H1 (cell line): ENCODE results near the gene PDZRN3. TPM values are rescaled to one million over a fixed set of nuclear protein-coding genes. Genes with fewer than 3 reads are reported as not detected.

Experiments used
- EP300 ChIP-seq, 2 experiments: IDR thresholded peaks; 1 replicate in 1 of 2; 2 replicates in 1 of 2; pipeline ENCODE4 v1.6.1; 2011 to 2012; ENCODE audit warnings: low read depth in 2 of 2, low read length in 2 of 2, mild to moderate bottlenecking in 2 of 2, borderline replicate concordance in 1 of 2, inconsistent platforms in 1 of 2, moderate library complexity in 1 of 2
- RBBP5 ChIP-seq: IDR thresholded peaks from 2 replicates; pipeline ENCODE4 v1.7.1; 2012; ENCODE audit warnings: low read depth, mild to moderate bottlenecking, inconsistent platforms, low read length, moderate library complexity, borderline replicate concordance
- RXRA ChIP-seq: IDR thresholded peaks from 2 replicates; pipeline ENCODE4 v1.6.1; 2011; ENCODE audit warnings: low read depth, mild to moderate bottlenecking, low read length, moderate library complexity; ENCODE audit not compliant: insufficient read depth
- SP1 ChIP-seq: IDR thresholded peaks from 2 replicates; pipeline ENCODE4 v1.6.1; 2011; ENCODE audit warnings: low read depth, low read length
- polyA plus RNA-seq, 7 experiments: library from polyadenylated mRNA; depleted of rRNA in 3 of 7; stranded (reverse) in 5 of 7; unstranded in 2 of 7; fragments of >200 nt in 5 of 7; fragments of 200-250 nt in 2 of 7; gene quantifications; 1 replicate in 5 of 7; 2 replicates in 1 of 7; 4 replicates in 1 of 7; pipeline versions ENCODE4 v1.2.1 to v1.2.3, GENCODE V29; 2011 to 2013; ENCODE audit warnings: missing spikeins in 2 of 7, mixed read lengths in 2 of 7
- total RNA-seq: library from RNA; stranded (reverse); fragmentation: NEBNext Ultra II Directional; extraction: Animal tissue kit (Norgen Biotek cat#: 25700); gene quantifications from 2 replicates; pipeline ENCODE4 v1.2.1, GENCODE V29; 2021
- TF ChIP-seq, protein P1 (sequence below): IDR thresholded peaks from 2 replicates; pipeline ENCODE4 v1.6.1; 2011; ENCODE audit warnings: low read length, improper control_type of control experiment
- TF ChIP-seq, protein P2 (sequence below): IDR thresholded peaks from 2 replicates; pipeline ENCODE4 v1.6.1; 2012; ENCODE audit warnings: inconsistent platforms

Gene PDZRN3
- total and polyA plus RNA-seq, 2 of the 8 experiments (the other 6 are each of a cell fraction or from before 2014, with no cell fraction given): 4.2 to 20.5 TPM

DNA sequence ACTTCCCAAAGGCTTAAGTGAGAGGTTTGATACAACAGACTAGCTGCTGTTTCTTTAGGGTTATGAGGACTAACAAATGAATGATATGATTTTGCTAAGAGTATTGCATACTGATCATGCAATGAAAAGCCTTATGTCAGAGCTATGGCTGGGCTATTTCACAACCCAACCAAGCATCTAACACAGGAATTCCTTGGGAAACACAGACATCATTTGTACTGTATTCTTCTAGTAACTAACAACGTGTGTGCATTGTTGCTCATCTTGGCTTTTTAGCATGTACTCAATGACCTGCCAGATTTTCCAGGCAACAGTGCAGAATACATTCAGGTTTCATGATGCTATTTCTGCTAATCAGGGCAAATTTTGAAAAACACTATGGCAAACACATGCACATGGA lies 19.3 kb downstream of the PDZRN3 start (continued):
- TF ChIP-seq RBBP5: no peak
- TF ChIP-seq, protein P1, sequence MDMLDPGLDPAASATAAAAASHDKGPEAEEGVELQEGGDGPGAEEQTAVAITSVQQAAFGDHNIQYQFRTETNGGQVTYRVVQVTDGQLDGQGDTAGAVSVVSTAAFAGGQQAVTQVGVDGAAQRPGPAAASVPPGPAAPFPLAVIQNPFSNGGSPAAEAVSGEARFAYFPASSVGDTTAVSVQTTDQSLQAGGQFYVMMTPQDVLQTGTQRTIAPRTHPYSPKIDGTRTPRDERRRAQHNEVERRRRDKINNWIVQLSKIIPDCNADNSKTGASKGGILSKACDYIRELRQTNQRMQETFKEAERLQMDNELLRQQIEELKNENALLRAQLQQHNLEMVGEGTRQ: no peak
- no peak for TF ChIP-seq SP1
- TF ChIP-seq, protein P2, sequence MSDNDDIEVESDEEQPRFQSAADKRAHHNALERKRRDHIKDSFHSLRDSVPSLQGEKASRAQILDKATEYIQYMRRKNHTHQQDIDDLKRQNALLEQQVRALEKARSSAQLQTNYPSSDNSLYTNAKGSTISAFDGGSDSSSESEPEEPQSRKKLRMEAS: no peak
- no peak for TF ChIP-seq EP300 (IDR thresholded peaks at IDR 0.05; ENCODE audit: borderline replicate concordance in 1 of 2, low read depth in 2 of 2, low read length in 2 of 2)
- TF ChIP-seq RXRA: no peak
- TF ChIP-seq, all 59 proteins: peak for 0
